ENCODE measurements around the gene FAXC.

The FAXC gene

DNA sequence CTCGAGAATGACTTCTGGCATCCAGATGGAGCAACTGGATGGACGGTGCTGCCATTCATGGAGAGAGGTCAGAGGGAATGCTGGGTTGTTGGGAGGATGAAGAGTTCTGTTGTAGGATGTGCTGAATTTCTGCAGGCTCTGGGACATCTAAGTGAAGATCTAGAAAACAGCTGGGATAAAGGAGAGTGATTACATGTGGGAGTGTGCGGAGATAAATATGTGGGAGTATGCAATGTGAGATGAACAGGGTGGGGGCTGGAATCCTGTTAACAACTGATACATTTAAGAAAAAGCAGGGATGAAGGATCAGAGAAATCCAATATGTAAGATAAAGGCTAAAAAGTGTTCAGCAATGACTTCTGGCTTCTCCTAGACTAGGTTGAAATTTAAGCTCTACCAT lies 43.1 kb downstream of the FAXC start:
- Histone ChIP-seq H3K4me1 (ENCODE audit: control insufficient read depth, low read depth, low read length) (peaks cover 11% of the 10 kb centered on the region), H3K9me3 (ENCODE audit: control insufficient read depth, low read depth, low read length) (no peaks in the 10 kb centered on the region), H3K9ac (ENCODE audit: low read length) (no peak overlapping the region), H3K27ac (ENCODE audit: low read length) (no peak overlapping the region), H3K4me3 (ENCODE audit: low read length) (no peak overlapping the region), H3K27me3 (ENCODE audit: control insufficient read depth, insufficient read depth, low read length) (no peaks in the 10 kb centered on the region), H3K36me3 (ENCODE audit: control insufficient read depth, low read depth, low read length) (peaks cover 4% of the 10 kb centered on the region)

GRCh38 chr6:99305021-99305554 lies 44.4 kb downstream of the FAXC start:
- Histone ChIP-seq H3K36me3 (ENCODE audit: control insufficient read depth, low read depth, low read length) (peaks cover 4% of the 10 kb centered on the region), H3K4me1 (ENCODE audit: control insufficient read depth, low read depth, low read length) (peaks cover 11% of the 10 kb centered on the region), H3K27ac (ENCODE audit: low read length) (no peak overlapping the region), H3K27me3 (ENCODE audit: control insufficient read depth, insufficient read depth, low read length) (no peaks in the 10 kb centered on the region), H3K9ac (ENCODE audit: low read length) (no peak overlapping the region), H3K4me3 (ENCODE audit: low read length) (no peak overlapping the region), H3K9me3 (ENCODE audit: control insufficient read depth, low read depth, low read length) (no peaks in the 10 kb centered on the region)

- no peak overlapping the region for H3K27ac ChIP-seq (ENCODE audit: low read length)
- no peaks in the 10 kb centered on the region for H3K9me3 ChIP-seq (ENCODE audit: control insufficient read depth, low read depth, low read length)
- H3K4me1 ChIP-seq (ENCODE audit: control insufficient read depth, low read depth, low read length) = no peaks in the 10 kb centered on the region
- no peak overlapping the region for H3K4me3 ChIP-seq (ENCODE audit: low read length)
- no peaks in the 10 kb centered on the region for H3K27me3 ChIP-seq (ENCODE audit: control insufficient read depth, insufficient read depth, low read length)
- no peak overlapping the region for H3K9ac ChIP-seq (ENCODE audit: low read length)
- H3K36me3 ChIP-seq (ENCODE audit: control insufficient read depth, low read depth, low read length) = no peaks in the 10 kb centered on the region
Observed at GRCh38 chr6:99297415-99297814, 52.1 kb downstream of the FAXC start.

- Histone ChIP-seq H3K4me3 (ENCODE audit: low read length) (no peak overlapping the region), H3K27ac (ENCODE audit: low read length) (no peak overlapping the region), H3K9me3 (ENCODE audit: control insufficient read depth, low read depth, low read length) (no peaks in the 10 kb centered on the region), H3K27me3 (ENCODE audit: control insufficient read depth, insufficient read depth, low read length) (no peaks in the 10 kb centered on the region), H3K9ac (ENCODE audit: low read length) (no peak overlapping the region), H3K4me1 (ENCODE audit: control insufficient read depth, low read depth, low read length) (no peaks in the 10 kb centered on the region), H3K36me3 (ENCODE audit: control insufficient read depth, low read depth, low read length) (no peaks in the 10 kb centered on the region)
Observed at GRCh38 chr6:99297006-99297405, 52.5 kb downstream of the FAXC start.

DNA sequence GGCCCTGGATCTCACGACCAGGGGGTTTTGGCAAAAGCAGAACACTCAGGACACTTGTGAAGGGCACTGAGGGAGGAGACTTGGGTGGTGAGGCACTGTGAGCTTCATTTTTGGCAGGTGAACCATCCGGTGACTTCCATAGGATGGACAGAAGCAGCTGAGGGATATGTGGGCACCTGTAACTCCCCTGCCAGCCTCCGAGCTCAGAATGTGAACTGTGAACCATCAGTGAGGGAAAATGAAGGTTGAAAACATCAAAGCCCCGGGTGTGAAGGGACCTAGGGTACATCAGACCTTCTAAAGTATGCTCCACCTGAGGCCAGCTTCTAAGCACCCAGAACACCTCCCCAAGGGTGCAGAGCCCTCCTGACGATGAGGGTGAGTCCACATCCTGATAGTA lies 53.2 kb downstream of the FAXC start:
- H3K4me1 ChIP-seq (ENCODE audit: control insufficient read depth, low read depth, low read length) = no peaks in the 10 kb centered on the region
- H3K4me3 ChIP-seq (ENCODE audit: low read length) = no peak overlapping the region

DNA sequence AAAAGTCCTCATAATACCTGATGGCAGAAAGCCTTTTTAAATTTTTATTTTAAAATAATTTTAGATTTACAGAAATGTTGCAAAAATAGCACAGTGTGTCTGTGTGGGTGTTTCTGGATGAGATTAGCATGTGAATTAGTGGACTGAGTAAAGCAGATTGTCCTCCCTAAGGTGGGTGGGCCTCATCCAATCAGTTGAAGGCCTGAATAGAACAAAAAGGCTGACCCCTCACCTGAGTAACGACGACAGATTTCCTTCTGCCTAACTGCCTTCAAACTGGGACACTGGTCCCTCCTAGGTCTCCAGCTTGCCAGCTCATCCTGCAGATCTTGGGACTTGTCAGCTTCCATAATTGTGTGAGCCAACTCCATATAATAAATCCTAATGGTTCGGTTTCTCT lies 54.2 kb downstream of the FAXC start:
- H3K9ac ChIP-seq (ENCODE audit: low read length) = no peak overlapping the region
- no peak overlapping the region for H3K27ac ChIP-seq (ENCODE audit: low read length)
- H3K9me3 ChIP-seq (ENCODE audit: control insufficient read depth, low read depth, low read length) = no peaks in the 10 kb centered on the region
- no peaks in the 10 kb centered on the region for H3K4me1 ChIP-seq (ENCODE audit: control insufficient read depth, low read depth, low read length)
- H3K36me3 ChIP-seq (ENCODE audit: control insufficient read depth, low read depth, low read length) = no peaks in the 10 kb centered on the region
- H3K27me3 ChIP-seq (ENCODE audit: control insufficient read depth, insufficient read depth, low read length) = no peaks in the 10 kb centered on the region
- no peak overlapping the region for H3K4me3 ChIP-seq (ENCODE audit: low read length)

More for the DNA sequence above, 53.2 kb downstream of the FAXC start:
- H3K9ac ChIP-seq (ENCODE audit: low read length) = no peak overlapping the region
- H3K36me3 ChIP-seq (ENCODE audit: control insufficient read depth, low read depth, low read length) = no peaks in the 10 kb centered on the region
- no peaks in the 10 kb centered on the region for H3K9me3 ChIP-seq (ENCODE audit: control insufficient read depth, low read depth, low read length)
- no peak overlapping the region for H3K27ac ChIP-seq (ENCODE audit: low read length)
- H3K27me3 ChIP-seq (ENCODE audit: control insufficient read depth, insufficient read depth, low read length) = no peaks in the 10 kb centered on the region

DNA sequence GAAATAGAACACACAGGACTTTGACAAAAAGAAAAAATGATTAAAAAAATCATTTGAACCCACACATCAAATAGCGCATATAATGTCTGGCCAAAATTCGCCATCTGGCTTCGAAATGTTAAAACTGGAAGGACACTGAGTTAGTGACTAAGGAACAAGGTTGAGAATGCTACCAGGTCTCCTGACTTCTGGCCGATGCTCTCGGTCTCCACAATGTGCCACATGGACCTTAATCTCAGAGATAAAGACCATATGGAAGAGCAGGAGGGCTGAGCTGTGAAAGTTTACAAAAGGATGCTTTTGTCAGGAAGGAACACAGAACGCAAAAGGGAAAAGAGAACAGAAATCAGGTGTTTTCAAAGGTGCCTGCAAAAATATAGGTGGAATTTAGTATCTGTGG lies 54.7 kb downstream of the FAXC start:
- no peaks in the 10 kb centered on the region for H3K27me3 ChIP-seq (ENCODE audit: control insufficient read depth, insufficient read depth, low read length)
- no peaks in the 10 kb centered on the region for H3K9me3 ChIP-seq (ENCODE audit: control insufficient read depth, low read depth, low read length)
- no peak overlapping the region for H3K27ac ChIP-seq (ENCODE audit: low read length)
- H3K4me1 ChIP-seq (ENCODE audit: control insufficient read depth, low read depth, low read length) = no peaks in the 10 kb centered on the region
- no peak overlapping the region for H3K9ac ChIP-seq (ENCODE audit: low read length)
- no peaks in the 10 kb centered on the region for H3K36me3 ChIP-seq (ENCODE audit: control insufficient read depth, low read depth, low read length)
- no peak overlapping the region for H3K4me3 ChIP-seq (ENCODE audit: low read length)

GRCh38 chr6:99289701-99290100 lies 59.8 kb downstream of the FAXC start:
- H3K4me1 ChIP-seq (ENCODE audit: control insufficient read depth, low read depth, low read length) = no peaks in the 10 kb centered on the region
- no peak overlapping the region for H3K9ac ChIP-seq (ENCODE audit: low read length)
- H3K4me3 ChIP-seq (ENCODE audit: low read length) = no peak overlapping the region
- no peaks in the 10 kb centered on the region for H3K27me3 ChIP-seq (ENCODE audit: control insufficient read depth, insufficient read depth, low read length)
- H3K36me3 ChIP-seq (ENCODE audit: control insufficient read depth, low read depth, low read length) = no peaks in the 10 kb centered on the region
- no peaks in the 10 kb centered on the region for H3K9me3 ChIP-seq (ENCODE audit: control insufficient read depth, low read depth, low read length)
- H3K27ac ChIP-seq (ENCODE audit: low read length) = no peak overlapping the region

- Histone ChIP-seq H3K27me3 (ENCODE audit: control insufficient read depth, insufficient read depth, low read length) (no peaks in the 10 kb centered on the region), H3K9ac (ENCODE audit: low read length) (no peak overlapping the region), H3K9me3 (ENCODE audit: control insufficient read depth, low read depth, low read length) (no peaks in the 10 kb centered on the region), H3K36me3 (ENCODE audit: control insufficient read depth, low read depth, low read length) (no peaks in the 10 kb centered on the region), H3K4me1 (ENCODE audit: control insufficient read depth, low read depth, low read length) (no peaks in the 10 kb centered on the region), H3K4me3 (ENCODE audit: low read length) (no peak overlapping the region), H3K27ac (ENCODE audit: low read length) (no peak overlapping the region)
Observed at GRCh38 chr6:99288668-99289067, 60.8 kb downstream of the FAXC start.

DNA sequence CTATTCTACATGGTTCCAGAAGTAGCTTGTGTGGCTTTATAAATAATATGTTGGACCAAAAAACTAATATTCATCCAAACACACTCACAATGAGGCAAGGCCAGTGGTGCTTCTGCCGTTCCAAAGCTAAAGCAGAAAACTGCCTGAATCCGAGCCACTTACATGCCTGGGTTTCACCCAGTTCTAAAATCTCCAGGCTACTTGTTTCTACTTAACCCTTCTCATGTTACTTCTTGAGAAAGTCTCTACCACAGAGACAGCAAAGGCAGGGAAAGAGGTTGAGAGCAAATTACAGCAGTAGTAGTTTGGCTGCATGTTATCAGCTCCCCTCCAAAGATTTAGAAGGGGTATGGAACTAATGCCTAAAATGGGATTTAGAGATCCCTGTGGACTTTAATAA lies 62.0 kb downstream of the FAXC start:
- Histone ChIP-seq H3K9ac (ENCODE audit: low read length) (no peak overlapping the region), H3K4me1 (ENCODE audit: control insufficient read depth, low read depth, low read length) (no peaks in the 10 kb centered on the region), H3K36me3 (ENCODE audit: control insufficient read depth, low read depth, low read length) (no peaks in the 10 kb centered on the region), H3K9me3 (ENCODE audit: control insufficient read depth, low read depth, low read length) (no peaks in the 10 kb centered on the region), H3K4me3 (ENCODE audit: low read length) (no peak overlapping the region), H3K27me3 (ENCODE audit: control insufficient read depth, insufficient read depth, low read length) (no peaks in the 10 kb centered on the region), H3K27ac (ENCODE audit: low read length) (no peak overlapping the region)

GRCh38 chr6:99285881-99286280 lies 63.6 kb downstream of the FAXC start:
- Histone ChIP-seq H3K27me3 (ENCODE audit: control insufficient read depth, insufficient read depth, low read length) (no peaks in the 10 kb centered on the region), H3K4me3 (ENCODE audit: low read length) (no peak overlapping the region), H3K27ac (ENCODE audit: low read length) (no peak overlapping the region), H3K9ac (ENCODE audit: low read length) (no peak overlapping the region), H3K36me3 (ENCODE audit: control insufficient read depth, low read depth, low read length) (peaks cover 4% of the 10 kb centered on the region), H3K4me1 (ENCODE audit: control insufficient read depth, low read depth, low read length) (no peaks in the 10 kb centered on the region), H3K9me3 (ENCODE audit: control insufficient read depth, low read depth, low read length) (no peaks in the 10 kb centered on the region)

GRCh38 chr6:99282479-99283062 lies 66.9 kb downstream of the FAXC start:
- H3K27me3 ChIP-seq (ENCODE audit: control insufficient read depth, insufficient read depth, low read length) = no peaks in the 10 kb centered on the region
- H3K9ac ChIP-seq (ENCODE audit: low read length) = no peak overlapping the region

More at GRCh38 chr6:99282479-99283062, 66.9 kb downstream of the FAXC start:
- Histone ChIP-seq H3K4me3 (ENCODE audit: low read length) (no peak overlapping the region), H3K27ac (ENCODE audit: low read length) (no peak overlapping the region), H3K9me3 (ENCODE audit: control insufficient read depth, low read depth, low read length) (no peaks in the 10 kb centered on the region), H3K4me1 (ENCODE audit: control insufficient read depth, low read depth, low read length) (no peaks in the 10 kb centered on the region), H3K36me3 (ENCODE audit: control insufficient read depth, low read depth, low read length) (peaks cover 6% of the 10 kb centered on the region)

Data from iPS-18a (cell line).